HG02840 (cell line): ENCODE data around the gene PSMD3.
"Not testable (repeated sequence)": the region's sequence is repeated elsewhere in the genome, so short reads cannot be mapped to it uniquely, and the experiment has no call there.

Experiments used
- ATAC-seq: cut with Tn5 transposase; IDR thresholded peaks from one replicate; pipeline ENCODE4 v1.9.1; 2021; ENCODE audit warnings: mild to moderate bottlenecking, moderate library complexity, moderate number of reproducible peaks; ENCODE audit not compliant: unreplicated experiment, low FRiP score

The PSMD3 gene

GRCh38 chr17:39995438-39995837, 14.8 kb downstream of the PSMD3 start:
- no peak for ATAC-seq

GRCh38 chr17:39996162-39996561, 15.6 kb downstream of the PSMD3 start:
- no peak for ATAC-seq

GRCh38 chr17:39996800-39997199, 16.2 kb downstream of the PSMD3 start:
- no peak for ATAC-seq

- no peak for ATAC-seq
Measured at GRCh38 chr17:39997543-39997942, 16.9 kb downstream of the PSMD3 start.

- no peak for ATAC-seq
Measured at GRCh38 chr17:39999067-39999466, 18.5 kb downstream of the PSMD3 start.

- no peak for ATAC-seq
Measured at GRCh38 chr17:40000161-40000560, 19.6 kb downstream of the PSMD3 start.

- not testable (repeated sequence) for ATAC-seq
Measured at GRCh38 chr17:40001335-40001734, 20.7 kb downstream of the PSMD3 start.

GRCh38 chr17:40004072-40004471, 23.5 kb downstream of the PSMD3 start:
- no peak for ATAC-seq

- ATAC-seq: no peak
Measured at GRCh38 chr17:40004712-40005111, 24.1 kb downstream of the PSMD3 start.

- ATAC-seq: no peak
Measured at GRCh38 chr17:40005520-40005919, 24.9 kb downstream of the PSMD3 start.

GRCh38 chr17:40010946-40011500, 30.4 kb downstream of the PSMD3 start:
- ATAC-seq: not testable (repeated sequence)

- not testable (repeated sequence) for ATAC-seq
Measured at GRCh38 chr17:40012017-40012647, 31.5 kb downstream of the PSMD3 start.

GRCh38 chr17:40014375-40014980, 33.9 kb downstream of the PSMD3 start:
- ATAC-seq: no peak

GRCh38 chr17:40015005-40015997, 34.7 kb downstream of the PSMD3 start, which contains the start of gene CSF3:
CSF3 (plus strand) TSS chr17:40015440; CDS start chr17:40015475, 35 bp downstream.
- no peak for ATAC-seq

GRCh38 chr17:40015998-40016985, 35.7 kb downstream of the PSMD3 start:
- ATAC-seq: no peak

- no peak for ATAC-seq
Measured at GRCh38 chr17:40017422-40018080, 36.9 kb downstream of the PSMD3 start.

GRCh38 chr17:40018211-40019121, 37.9 kb downstream of the PSMD3 start:
- no peak for ATAC-seq
